Activated gamma-delta T cell (primary cell): ENCODE measurements around the gene GRID2.

ENCODE experiments used
- DNase-seq: peaks from one replicate; lab custom pipeline; 2025; lab: John Stamatoyannopoulos, UW

The GRID2 gene

DNA sequence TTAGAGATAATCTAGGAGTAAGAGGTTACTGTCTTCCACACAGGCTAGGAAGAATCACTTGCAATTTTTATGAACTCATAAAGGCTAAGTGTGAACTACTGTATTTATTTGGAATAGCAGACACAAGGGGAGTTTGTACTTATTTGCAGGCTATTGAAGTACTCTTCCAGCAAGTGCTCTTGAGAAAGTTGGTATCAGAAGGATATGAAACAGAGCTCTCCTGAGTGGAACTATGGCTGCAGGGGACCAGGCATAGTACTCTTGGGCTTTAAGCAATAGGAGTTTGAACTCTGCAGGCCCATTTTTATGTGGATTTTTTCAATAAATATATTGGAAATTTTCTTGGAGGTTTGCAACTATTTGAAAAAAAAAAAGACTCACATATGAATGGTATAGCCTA is 768.5 kb downstream of the GRID2 start:
- no peak for DNase-seq

DNA sequence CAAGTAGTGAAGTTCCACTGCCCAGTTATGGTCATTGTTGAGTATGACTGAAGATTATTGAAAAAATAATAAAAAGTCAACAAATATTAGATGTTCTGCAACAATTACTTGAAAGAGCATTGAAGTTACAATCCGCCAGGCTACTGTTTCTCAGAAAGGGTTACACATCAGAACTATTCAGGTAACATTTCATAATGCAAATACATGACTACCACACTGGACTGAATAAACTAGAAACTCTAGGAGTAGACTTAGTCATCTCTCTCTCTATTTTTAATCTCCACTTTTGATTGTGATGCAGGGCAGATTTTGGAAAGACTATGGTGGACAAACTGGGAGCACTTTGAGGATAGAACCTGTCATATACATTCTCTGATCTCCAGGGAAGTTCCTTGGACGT is 776.5 kb downstream of the GRID2 start:
- DNase-seq, result no peak

DNA sequence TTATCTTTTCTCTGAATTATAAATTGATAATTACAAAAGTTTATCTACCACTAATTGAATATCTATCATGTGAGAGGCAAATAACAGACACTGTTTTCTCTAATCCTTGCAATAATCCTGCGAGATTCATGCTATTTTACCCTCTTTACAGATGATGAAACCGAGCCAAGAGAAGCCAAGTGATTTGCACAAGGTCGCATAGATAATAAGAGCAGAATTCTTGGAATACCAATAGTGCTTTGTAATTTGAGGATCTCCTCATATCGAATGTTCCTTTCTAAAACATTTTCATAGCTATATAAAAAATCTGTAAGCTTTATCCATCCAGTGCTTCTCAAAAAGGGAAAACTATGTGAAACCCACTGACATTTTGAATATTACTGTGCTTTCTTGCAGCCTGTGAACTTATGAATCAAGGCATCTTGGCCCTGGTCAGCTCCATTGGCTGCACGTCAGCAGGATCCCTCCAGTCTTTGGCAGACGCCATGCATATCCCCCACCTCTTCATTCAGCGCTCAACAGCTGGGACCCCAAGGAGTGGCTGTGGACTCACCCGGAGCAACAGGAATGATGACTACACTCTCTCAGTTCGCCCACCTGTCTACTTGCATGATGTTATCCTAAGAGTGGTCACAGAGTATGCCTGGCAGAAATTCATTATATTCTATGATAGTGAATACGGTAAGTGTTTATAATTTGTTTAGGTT is 781.0 kb downstream of the GRID2 start:
- DNase-seq, result no peak

DNA sequence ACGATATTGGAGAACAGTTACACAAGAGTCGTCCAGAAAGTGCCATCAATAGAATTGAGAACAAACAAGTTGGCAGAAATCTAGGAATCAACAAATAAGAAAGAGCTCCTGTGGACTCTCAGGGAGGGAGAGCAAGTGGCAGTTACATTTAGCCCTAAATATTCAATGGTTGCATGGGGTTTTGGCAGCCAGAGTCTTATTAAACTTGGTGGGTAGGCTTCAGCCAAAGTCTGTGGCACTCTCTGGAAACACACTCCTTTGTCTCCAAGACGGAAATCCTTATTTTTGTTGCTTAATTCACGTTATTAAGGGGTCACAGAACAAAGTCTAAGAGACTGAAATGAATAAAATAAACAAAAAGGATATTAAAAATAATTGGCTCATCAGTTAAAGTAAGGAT is 782.6 kb downstream of the GRID2 start:
- no peak for DNase-seq

DNA sequence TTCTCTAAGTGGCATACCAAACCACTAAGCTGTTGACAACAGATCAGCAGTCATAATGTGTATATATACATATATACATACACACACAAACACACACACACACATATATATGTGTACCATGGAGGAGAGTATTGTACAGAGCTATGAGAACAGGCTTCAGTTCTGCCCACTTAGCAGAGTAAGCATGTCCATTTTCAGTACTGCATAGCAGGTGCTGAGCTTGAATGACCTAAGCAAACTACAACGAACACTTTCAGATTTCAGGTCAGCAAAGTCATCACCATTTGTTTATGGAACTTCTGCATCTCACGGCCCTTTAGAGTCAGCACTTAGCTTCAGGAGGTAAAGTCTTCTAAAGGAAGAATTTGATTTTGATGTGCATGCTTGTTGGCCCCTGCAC is 789.0 kb downstream of the GRID2 start:
- no peak for DNase-seq

DNA sequence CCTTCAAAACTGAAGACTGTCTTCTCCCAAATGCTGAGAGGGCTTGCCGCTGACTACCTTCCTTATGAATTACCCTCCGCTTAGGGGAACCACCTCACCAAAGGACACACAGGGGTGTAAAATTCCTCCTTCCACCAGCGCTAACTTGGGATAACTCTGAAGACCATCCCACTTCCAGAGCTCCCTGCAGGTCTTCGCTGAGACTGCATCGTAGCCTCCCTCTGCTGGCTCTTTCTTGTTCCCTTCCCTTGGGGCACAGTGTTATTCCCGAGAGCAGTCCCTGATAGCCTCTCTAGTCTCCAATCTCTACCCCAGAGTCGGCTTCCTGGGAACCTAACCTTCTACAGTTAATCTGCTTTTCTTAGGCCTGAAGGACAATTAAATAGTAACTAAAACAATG is 799.3 kb downstream of the GRID2 start:
- DNase-seq, result no peak

DNA sequence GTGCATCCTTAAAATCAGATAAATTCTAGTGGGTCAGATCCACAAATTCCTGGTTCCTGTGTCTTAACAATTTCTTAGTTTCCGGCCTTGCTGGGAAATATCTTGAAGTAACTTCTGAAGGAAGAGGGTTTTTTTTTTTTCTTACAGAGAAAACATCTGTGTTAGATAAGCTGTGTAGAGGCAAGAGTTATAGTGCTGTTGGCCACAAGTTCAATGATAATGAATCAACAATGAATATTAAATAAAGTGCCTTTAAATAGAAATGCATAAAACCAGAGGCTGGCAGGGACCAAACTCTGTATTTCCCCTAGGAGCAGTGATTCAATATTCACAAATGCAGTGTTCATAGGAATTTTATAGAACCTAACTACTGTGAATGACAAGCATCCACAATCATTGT is 812.9 kb downstream of the GRID2 start:
- DNase-seq, result no peak

DNA sequence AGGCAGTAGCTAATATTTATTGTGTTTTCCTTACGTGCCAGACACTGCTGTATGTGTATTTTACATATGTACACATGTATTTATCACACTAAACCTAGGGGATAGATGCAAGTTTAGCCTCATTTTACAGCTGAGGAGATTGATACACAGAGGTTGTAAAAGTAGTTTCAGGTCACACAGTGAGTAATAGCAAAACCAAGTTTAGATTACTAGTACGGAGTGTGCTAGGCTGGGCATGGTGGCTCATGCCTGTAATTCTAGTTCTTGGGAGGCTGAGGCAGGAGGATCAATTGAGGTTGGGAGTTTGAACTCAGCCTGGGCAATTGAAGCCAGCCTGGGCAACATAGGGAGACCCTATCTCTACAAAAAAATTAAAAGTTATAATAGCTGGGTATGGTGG is 823.7 kb downstream of the GRID2 start:
- no peak for DNase-seq

DNA sequence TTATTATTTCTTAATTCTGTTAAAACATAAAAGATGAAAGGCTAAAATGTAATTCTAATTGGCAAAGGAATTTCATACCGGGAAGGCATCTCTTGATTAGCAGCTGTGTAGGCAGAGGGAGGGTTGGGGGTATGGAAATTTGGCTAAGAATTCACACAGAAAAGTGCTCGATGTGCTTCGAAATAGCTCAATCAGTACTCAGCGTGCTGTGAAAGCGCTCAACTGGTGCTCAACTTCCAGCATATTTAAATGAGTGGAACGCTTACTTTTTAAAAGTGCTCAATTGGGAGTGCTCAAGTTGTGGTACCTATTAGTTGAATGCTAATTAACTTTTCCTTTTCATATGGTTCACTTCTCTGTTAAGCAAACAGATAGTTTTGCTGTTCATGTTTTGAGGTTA is 828.9 kb downstream of the GRID2 start:
- DNase-seq, result no peak

DNA sequence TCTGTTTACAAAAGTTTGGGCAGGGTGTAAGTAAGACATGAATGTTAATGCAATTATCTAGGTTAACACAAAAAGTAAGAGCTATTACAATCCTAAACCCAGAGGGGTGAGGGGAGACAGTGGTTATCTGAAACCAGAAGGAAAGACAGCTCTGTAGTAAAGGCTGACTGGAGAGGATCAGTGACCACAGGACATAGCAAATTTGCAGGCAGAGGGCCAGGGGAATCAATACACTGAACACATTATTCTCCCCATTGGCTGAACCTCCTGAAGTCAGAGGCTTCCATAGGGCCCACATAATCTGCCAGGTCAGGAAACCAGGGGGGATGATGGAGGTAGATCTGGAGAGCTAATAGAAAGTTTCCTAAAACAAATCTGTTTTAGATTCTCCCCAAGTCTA is 835.4 kb downstream of the GRID2 start:
- no peak for DNase-seq

DNA sequence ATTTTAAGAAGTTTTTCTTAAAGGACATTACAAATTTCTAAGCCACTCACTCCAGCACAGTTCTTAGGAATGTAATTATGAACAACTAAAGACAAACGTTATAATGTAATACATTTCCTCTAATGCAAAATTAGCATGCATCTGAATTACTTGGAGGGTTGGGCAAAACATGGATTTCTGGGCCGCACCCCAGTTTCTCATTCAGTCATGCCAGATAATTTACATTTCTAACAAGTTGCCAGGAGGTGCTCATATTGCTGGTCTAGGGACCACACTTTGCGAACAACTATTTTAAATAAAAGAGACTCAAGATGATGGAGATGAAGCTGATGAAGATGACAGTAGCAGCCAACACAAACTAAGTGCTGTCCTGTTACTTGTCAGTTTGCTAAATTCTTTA is 840.1 kb downstream of the GRID2 start:
- no peak for DNase-seq

DNA sequence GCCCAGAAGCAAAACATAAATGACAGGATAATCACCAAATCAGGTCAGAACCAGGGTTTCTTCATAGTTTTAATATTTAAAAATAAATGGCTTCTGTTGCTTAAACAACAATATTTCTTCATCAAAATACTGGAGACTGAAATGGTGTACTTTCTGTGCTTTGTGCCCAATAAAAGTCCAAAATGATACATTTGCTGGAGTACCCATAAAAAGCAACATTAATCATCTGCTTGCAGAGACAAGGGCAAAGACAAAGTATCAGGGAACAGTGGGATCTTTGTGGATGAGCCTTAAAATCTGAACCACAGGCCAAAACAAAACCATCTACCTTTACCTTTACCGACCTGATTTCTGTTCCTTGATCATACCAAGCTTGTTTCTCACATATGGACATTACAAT is 840.9 kb downstream of the GRID2 start:
- no peak for DNase-seq

DNA sequence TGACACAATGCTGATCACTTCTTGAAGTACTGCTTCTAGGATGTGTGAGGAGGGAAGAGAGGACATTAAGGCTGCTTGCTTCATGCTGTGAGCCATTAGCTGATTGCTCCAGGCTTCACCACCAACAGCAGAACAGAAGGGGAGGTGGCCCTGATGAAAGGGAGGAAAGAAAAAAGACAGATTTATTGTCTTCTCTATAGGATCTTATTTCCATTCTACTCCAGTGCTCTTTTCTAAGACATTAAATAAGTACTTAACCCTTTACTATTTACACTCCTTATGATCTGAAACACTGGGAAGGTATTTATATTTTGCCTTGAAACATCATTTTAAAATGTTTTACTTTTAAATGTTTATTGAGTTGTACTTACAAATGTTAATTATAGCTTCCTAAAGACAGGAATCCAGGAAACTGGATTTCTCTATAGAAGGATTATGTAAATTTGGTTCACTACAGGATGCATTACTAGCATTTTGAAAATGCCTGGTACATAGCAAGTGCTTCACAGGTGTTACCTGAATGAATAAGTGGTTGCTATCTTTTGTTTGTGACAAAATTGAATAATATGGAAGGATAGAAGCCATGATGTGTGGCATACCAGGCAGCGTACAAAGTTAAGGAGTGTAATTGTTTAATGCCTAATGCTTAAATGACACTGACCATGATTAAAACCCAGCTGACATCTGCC is 843.9 kb downstream of the GRID2 start:
- DNase-seq, result no peak

DNA sequence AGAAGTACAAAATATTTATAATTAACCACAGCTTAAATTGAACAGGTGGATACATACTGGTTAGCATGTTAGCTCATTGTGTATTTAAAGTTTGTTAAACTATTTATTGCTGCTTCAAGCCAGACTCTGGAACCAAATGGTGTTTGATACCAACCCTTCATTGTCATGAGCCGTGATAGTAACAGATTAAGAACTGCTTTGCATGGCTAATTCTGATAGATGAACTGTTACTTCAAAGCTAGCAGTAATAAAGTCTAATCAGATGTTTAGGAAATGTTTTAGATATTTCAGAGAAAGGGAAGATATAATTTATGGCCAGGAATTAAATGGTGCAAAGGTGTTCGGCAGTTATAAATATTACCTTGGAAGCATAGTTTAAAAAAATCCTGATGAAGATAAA is 848.7 kb downstream of the GRID2 start:
- DNase-seq, result no peak

DNA sequence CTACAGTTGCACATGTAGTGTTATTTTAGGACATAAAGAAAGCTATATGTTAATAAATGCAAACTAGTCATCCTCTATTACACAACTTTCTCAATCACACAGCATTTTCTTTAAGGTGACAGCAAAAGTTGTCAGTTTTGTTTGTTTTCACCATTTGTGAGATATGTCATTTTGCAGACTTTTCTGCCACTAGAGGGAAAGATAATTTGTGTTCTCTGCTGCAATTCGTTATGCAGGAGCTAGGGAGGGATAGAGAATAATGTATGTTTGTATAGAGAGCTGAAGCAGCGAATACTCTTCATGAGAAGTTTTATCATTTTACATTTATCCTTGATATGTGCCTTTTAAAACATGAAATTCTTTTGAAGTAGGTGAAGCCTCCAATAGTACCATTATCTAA is 854.2 kb downstream of the GRID2 start:
- no peak for DNase-seq

DNA sequence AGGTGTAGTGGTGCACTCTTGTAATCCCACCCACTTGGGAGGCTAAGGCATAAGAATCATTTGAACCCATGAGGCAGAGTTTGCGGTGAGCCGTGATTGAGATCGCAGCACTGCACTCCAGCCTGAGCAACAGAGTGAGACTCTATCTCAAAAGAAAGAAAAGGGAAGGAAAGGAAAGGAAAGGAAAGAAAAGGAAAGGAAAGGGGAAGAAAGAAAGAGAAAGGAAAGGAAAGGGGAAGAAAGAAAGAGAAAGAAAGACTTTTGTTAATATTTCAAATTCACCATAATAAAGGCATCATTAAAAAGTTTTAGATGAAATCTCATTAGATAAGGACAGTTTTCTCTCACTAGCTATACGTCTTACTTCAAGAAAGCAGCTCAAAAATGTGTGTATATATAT is 864.3 kb downstream of the GRID2 start:
- no peak for DNase-seq

DNA sequence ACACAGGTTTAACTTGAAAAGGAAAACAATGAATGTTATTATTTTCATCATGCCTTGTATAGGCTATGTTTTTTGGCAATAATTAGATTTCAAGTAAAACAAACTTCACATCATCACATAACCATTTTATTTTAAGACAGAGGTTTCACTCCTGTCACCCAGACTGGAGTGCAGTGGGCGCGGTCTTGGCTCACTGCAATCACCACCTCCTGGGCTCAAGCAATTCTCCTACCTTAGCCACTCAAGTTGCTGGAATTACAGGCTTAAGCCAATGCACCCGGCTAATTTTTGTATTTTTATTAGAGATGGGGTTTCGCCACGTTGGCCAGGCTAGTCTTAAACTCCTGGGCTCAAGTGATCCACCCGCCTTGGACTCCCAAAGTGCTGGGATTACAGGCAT is 866.2 kb downstream of the GRID2 start:
- no peak for DNase-seq

DNA sequence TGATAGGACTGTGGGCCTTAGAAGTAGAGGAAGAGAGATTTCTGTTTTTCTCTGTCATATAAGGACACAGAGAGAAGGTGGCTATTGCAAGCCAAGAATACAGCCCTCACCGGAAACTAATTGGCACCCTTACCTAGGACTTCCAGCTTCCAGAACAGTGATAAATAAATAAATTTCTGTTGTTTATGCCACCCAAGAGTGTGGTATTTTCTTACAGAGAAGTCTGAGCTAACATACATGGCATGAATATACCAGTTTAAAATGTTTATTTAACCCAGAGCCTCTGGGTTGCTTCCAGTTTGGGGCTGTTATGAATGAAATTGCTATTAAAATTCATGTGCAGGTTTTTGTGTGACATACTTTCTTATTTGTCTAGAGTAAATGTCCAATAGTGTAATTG is 870.8 kb downstream of the GRID2 start:
- DNase-seq, result no peak

DNA sequence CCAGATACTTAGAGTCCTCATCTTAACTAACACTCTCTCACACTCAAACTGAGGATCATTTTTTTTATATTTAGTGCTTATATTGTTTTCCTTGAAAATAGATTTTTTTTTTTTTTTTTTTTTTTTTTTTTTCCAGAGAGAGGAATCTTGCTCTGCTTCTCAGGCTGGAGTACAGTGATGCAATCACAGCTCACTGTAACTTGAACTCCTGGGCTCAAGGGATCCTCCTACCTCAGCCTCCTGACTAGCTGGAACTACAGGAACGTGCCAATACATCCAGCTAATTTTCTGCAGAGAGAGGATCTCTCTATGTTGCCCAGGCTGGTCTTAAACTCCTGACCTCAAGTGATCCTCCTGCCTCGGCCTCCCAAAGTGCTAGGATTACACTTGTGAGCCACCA is 874.5 kb downstream of the GRID2 start:
- no peak for DNase-seq

DNA sequence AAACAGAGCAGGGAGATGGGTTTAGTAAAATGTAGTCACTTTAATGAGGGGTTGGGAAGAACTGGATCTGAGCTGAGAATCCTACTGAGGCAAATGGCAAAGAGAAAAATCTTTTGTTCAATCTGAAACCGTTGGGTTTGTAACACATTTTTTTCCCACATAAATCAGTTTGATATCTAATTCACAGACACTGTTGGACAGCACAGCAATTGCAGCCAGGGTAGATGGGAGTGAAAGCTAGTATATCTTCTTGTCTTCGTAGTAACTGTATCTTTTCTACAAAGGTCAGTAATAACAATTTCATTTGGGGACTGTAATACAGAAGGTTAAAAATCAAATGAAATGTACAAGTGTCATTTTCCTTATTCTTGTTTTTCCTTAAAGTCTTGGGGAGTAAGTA is 875.3 kb downstream of the GRID2 start:
- no peak for DNase-seq

DNA sequence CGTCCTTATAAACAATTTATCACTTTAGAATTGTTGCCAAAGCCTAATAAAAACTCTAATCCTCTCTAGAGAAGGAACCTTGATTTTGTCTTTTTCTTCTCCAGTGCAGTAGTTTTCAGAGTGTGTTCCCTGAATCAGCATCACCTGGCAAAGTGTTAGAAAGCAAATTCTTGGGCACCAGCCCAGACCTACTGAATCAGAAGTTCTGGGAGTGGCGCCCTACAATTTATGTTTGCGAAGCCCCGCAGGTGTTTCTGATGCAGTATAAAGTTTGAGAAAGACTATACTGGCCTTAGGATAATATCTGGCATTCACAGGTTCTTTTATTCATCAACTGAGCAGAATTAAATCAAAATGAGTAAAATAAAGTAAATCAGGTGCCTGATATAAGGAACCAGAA is 879.0 kb downstream of the GRID2 start:
- DNase-seq, result no peak

DNA sequence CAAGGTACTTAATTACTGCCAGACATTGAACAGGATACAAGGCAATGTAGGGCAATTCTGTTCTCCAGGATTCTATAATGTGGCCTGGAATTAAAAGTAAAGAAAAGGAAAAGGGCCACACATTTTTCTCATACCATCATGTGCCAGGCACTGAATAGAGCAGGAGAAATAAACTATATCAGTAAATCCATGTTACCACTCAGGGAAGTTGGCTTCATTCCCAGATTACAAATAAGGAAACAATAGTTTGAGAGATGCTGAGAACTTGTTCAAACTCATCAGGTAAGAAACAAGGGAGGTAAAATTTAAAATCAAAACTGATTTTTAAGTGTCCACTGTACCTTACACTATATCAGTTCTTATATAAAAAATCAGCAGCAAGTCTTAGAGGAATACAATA is 879.8 kb downstream of the GRID2 start:
- DNase-seq, result no peak

DNA sequence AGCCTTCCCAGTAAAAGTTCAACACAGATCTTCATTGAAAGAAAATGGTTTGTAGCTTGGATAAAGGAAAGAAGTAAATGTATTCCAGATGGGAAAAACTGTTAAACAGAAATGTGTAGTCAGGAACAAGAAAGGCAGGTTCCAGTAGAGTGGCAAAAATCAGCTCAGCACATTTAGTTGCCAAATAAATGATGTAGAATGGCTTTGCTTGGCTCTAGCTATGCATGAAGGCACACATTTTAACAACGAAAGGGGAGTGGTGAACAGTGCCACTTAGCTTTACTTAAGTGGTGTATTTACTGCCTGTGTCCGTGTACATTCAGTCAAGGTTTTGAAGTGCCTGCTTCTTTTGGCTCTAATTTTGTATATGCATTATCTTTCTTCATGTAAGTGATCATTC is 880.3 kb downstream of the GRID2 start:
- no peak for DNase-seq

DNA sequence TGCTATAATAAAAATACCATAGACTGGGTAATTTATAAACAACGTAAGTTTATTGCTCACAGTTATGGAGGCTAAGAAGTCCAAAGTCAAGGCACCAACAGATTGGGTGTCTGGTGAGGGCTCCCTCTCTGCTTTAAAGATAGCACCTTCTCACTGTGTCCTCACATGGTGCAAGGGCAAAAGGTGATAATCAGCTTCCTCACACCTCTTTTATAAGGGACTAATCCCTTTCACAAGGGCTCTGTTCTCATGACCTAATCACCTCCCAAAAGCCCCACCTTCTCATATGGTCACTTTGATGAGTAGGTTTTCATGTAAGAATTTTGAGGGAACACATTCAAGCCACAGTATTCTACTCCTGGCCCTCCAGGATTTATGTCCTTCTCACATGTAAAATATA is 883.1 kb downstream of the GRID2 start:
- no peak for DNase-seq
